Stomach (tissue), 9 donors: ENCODE measurements around the gene DMRTB1. TPM values are rescaled to one million over a fixed set of nuclear protein-coding genes. Genes with fewer than 3 reads are reported as not detected.

Source experiments
- DNase-seq, 2 donors: peaks; one replicate each; pipeline versions ENCODE4 v3.0.0 to v3.0.0-alpha.2; 2013 to 2019
- H3K27ac ChIP-seq, 5 donors: fragments of 200-600 bp in 4 of 5; sonication (generic) in 4 of 5; one replicate each; pipeline ENCODE4 v1.5.1; 2013 to 2019; ENCODE audit warnings: mild to moderate bottlenecking in 1 of 5, moderate library complexity in 1 of 5
- H3K27me3 ChIP-seq, 3 donors: fragments of 200-600 bp; sonication (generic); one replicate each; pipeline ENCODE4 v1.5.1; 2017 to 2019; ENCODE audit warnings: mixed run types in 1 of 3
- H3K36me3 ChIP-seq, 4 donors: fragments of 200-600 bp; sonication (generic); 1 replicate in 3 of 4; 2 replicates in 1 of 4; pipeline ENCODE4 v1.5.1; 2016 to 2019
- H3K4me1 ChIP-seq, 4 donors: fragments of 200-600 bp; sonication (generic); one replicate each; pipeline ENCODE4 v1.5.1; 2016 to 2019
- H3K4me3 ChIP-seq, 4 donors: fragments of 200-600 bp; sonication (generic) in 3 of 4; one replicate each; pipeline ENCODE4 v1.5.1; 2016 to 2019; ENCODE audit warnings: mild to moderate bottlenecking in 1 of 4
- H3K9me3 ChIP-seq, 4 donors: fragments of 200-600 bp; sonication (generic); one replicate each; pipeline ENCODE4 v1.5.1; 2016 to 2019
- CTCF ChIP-seq, 7 experiments: fragments of 450-650 bp in 4 of 7; fragments of 200-600 bp in 3 of 7; sonication (generic) in 3 of 7; IDR thresholded peaks; one replicate each; pipeline ENCODE4 v1.5.1; 2016 to 2019; ENCODE audit warnings: antibody characterized with exemption in 7 of 7, control low read depth in 2 of 7, mild to moderate bottlenecking in 1 of 7
- EP300 ChIP-seq: sonication (generic); formaldehyde crosslinking; IDR thresholded peaks from one replicate; pipeline ENCODE4 v1.6.1; 2017; ENCODE audit warnings: antibody characterized with exemption
- POLR2A ChIP-seq, 4 donors: fragments of 450-650 bp; IDR thresholded peaks; one replicate each; pipeline ENCODE4 v1.6.1; 2016; ENCODE audit warnings: antibody characterized with exemption in 4 of 4, control low read depth in 2 of 4, mild to moderate bottlenecking in 1 of 4, moderate library complexity in 1 of 4
- POLR2AphosphoS5 ChIP-seq, 3 donors: sonication (generic); formaldehyde crosslinking; IDR thresholded peaks; one replicate each; pipeline ENCODE4 v1.6.1; 2016; ENCODE audit warnings: antibody characterized with exemption in 3 of 3
- WGBS, 5 donors: extraction: QIAGEN DNeasy Blood & Tissue Kit in 3 of 5; methylation state at CpG; one replicate each; pipeline versions ENCODE4 v1.1.5 to v1.1.7; 2013 to 2018; 5-methylcytosine and 5-hydroxymethylcytosine counted together
- intact Hi-C: fragments of 100-400 bp; cut with DNase I; formaldehyde crosslinking; loops from one replicate; pipeline ENCODE4 v1.15.1; 2023; ENCODE audit warnings: low total_unique reads
- polyA plus RNA-seq, 3 donors: library from polyadenylated mRNA; stranded (reverse); fragments of 200-250 nt; gene quantifications; one replicate each; pipeline ENCODE4 v1.2.3, GENCODE V29; 2013
- total RNA-seq, 5 donors: library from RNA; depleted of rRNA; stranded (reverse); fragments of >200 nt; gene quantifications; one replicate each; pipeline versions ENCODE4 v1.1.0 to v1.2.3, GENCODE V29; 2014 to 2016
- donor health status: healthy with polysubstance abuse.
- donor health status: Bipolar disorder and iron deficiency.
- donor health status: healthy.

Gene DMRTB1
- total and polyA plus RNA-seq, 8 donors = not detected

GRCh38 chr1:53483170-53483569 lies 24.0 kb downstream of the DMRTB1 start:
- intact Hi-C loops = loop anchor here (5.0 to 10.0 kb wide), 2 partner anchors 202 to 274 kb away; no protein-coding TSS in a partner anchor
- no peak for DNase-seq

GRCh38 chr1:53483656-53484055 lies 24.5 kb downstream of the DMRTB1 start:
- intact Hi-C loops = loop anchor here (5.0 to 10.0 kb wide), 2 partner anchors 201 to 274 kb away; no protein-coding TSS in a partner anchor
- H3K27ac ChIP-seq = no peak overlapping the region
- TF ChIP-seq CTCF (IDR thresholded peaks at IDR 0.05) = no peak
- TF ChIP-seq POLR2A (IDR thresholded peaks at IDR 0.05) = no peak
- TF ChIP-seq EP300 = no peak
- TF ChIP-seq POLR2AphosphoS5 (IDR thresholded peaks at IDR 0.05) = no peak
- peaks cover 0 to 34% (median 21%) of the 10 kb centered on the region in 3 donors for H3K27me3 ChIP-seq
- H3K4me1 ChIP-seq = peaks cover 0 to 7% (median 4%) of the 10 kb centered on the region in 4 donors
- H3K9me3 ChIP-seq = no peaks in the 10 kb centered on the region
- H3K4me3 ChIP-seq = no peak overlapping the region
- DNase-seq = no peak
- 73 to 100% (median 79%) methylated on average over 2 to 4 of the region's 4 CpGs for WGBS, 5 donors
- H3K36me3 ChIP-seq = no peaks in the 10 kb centered on the region

More at GRCh38 chr1:53483170-53483569, 24.0 kb downstream of the DMRTB1 start:
- H3K9me3 ChIP-seq = no peaks in the 10 kb centered on the region
- no peaks in the 10 kb centered on the region for H3K36me3 ChIP-seq
- no peak overlapping the region for H3K4me3 ChIP-seq
- TF ChIP-seq CTCF (IDR thresholded peaks at IDR 0.05) = no peak
- no peak for TF ChIP-seq POLR2AphosphoS5 (IDR thresholded peaks at IDR 0.05)
- no peak for TF ChIP-seq POLR2A (IDR thresholded peaks at IDR 0.05)
- no peak for TF ChIP-seq EP300
- peaks cover 0 to 34% (median 16%) of the 10 kb centered on the region in 3 donors for H3K27me3 ChIP-seq
- H3K27ac ChIP-seq = no peak overlapping the region
- 90 to 92% (median 90%) methylated on average over 7 to 9 of the region's 9 CpGs for WGBS, 5 donors
- peaks cover 0 to 7% (median 4%) of the 10 kb centered on the region in 4 donors for H3K4me1 ChIP-seq

- Histone ChIP-seq H3K4me1 (peaks cover 0 to 7% (median 4%) of the 10 kb centered on the region in 4 donors), H3K9me3 (peaks cover 0 to 2% (median 0%) of the 10 kb centered on the region in 4 donors), H3K27me3 (peaks cover 0 to 39% (median 25%) of the 10 kb centered on the region in 3 donors), H3K36me3 (no peaks in the 10 kb centered on the region), H3K4me3 (no peak overlapping the region), H3K27ac (no peak overlapping the region)
- 79 to 86% (median 82%) methylated on average over 18 to 19 of the region's 19 CpGs for WGBS, 5 donors
- TF ChIP-seq EP300 (no peak), POLR2A (IDR thresholded peaks at IDR 0.05) (no peak), CTCF (IDR thresholded peaks at IDR 0.05) (no peak)
- intact Hi-C loops = loop anchor here (5.0 to 10.0 kb wide), 2 partner anchors 200 to 272 kb away; no protein-coding TSS in a partner anchor
- DNase-seq = no peak
These were observed 25.7 kb downstream of the DMRTB1 start for GRCh38 chr1:53484705-53485477.

- H3K4me1 ChIP-seq = peaks cover 0 to 7% (median 4%) of the 10 kb centered on the region in 4 donors
- DNase-seq = peak; percentile 82 to 95
- TF ChIP-seq CTCF (IDR thresholded peaks at IDR 0.05) = peak in 5 of 7 experiments; percentile 75 to 85 (median 77)
- no peak for TF ChIP-seq POLR2AphosphoS5 (IDR thresholded peaks at IDR 0.05)
- H3K9me3 ChIP-seq = peaks cover 0 to 4% (median 0%) of the 10 kb centered on the region in 4 donors
- peaks cover 0 to 42% (median 28%) of the 10 kb centered on the region in 3 donors for H3K27me3 ChIP-seq
- no peak overlapping the region for H3K27ac ChIP-seq
- H3K4me3 ChIP-seq = no peak overlapping the region
- WGBS, 5 donors = 21 to 25% (median 23%) methylated on average over 23 to 27 of the region's 27 CpGs
- intact Hi-C loops = loop anchor here (10.0 kb wide), 1 partner anchor 199 kb away; no protein-coding TSS in a partner anchor
- H3K36me3 ChIP-seq = no peaks in the 10 kb centered on the region
These were observed 26.5 kb downstream of the DMRTB1 start for GRCh38 chr1:53485478-53486394.
